NCI-H774 (cell line): ENCODE results near the gene PRR16.
A peak's percentile ranks its signal among the peaks of the same experiment; 100 is the strongest.
"Not testable (repeated sequence)": the region's sequence is repeated elsewhere in the genome, so short reads cannot be mapped to it uniquely, and the experiment has no call there.

ENCODE experiments used
- DNase-seq: peaks from one replicate; lab custom pipeline; 2025; lab: John Stamatoyannopoulos, UW

The PRR16 gene

GRCh38 chr5:120463991-120464626 lies at the start of gene PRR16:
PRR16 (plus strand) TSS chr5:120464300.
- DNase-seq, result peak; percentile 66

GRCh38 chr5:120415985-120416384 lies 48.1 kb upstream of the PRR16 start:
- no peak for DNase-seq

- DNase-seq, result no peak
Observed at GRCh38 chr5:120419127-120419526, 45.0 kb upstream of the PRR16 start.

GRCh38 chr5:120426633-120427275 lies 37.3 kb upstream of the PRR16 start:
- DNase-seq, result not testable (repeated sequence)

- no peak for DNase-seq
Observed at GRCh38 chr5:120430572-120430971, 33.5 kb upstream of the PRR16 start.

- no peak for DNase-seq
Observed at GRCh38 chr5:120432861-120433260, 31.2 kb upstream of the PRR16 start.

- DNase-seq, result no peak
Observed at GRCh38 chr5:120435129-120435528, 29.0 kb upstream of the PRR16 start.

- DNase-seq, result no peak
Observed at GRCh38 chr5:120436996-120437395, 27.1 kb upstream of the PRR16 start.

- DNase-seq, result no peak
Observed at GRCh38 chr5:120442694-120443093, 21.4 kb upstream of the PRR16 start.

GRCh38 chr5:120443607-120444006 lies 20.5 kb upstream of the PRR16 start:
- DNase-seq, result no peak

- no peak for DNase-seq
Observed at GRCh38 chr5:120446068-120446492, 18.0 kb upstream of the PRR16 start.

GRCh38 chr5:120446901-120447300 lies 17.2 kb upstream of the PRR16 start:
- DNase-seq, result no peak

- no peak for DNase-seq
Observed at GRCh38 chr5:120447706-120448239, 16.3 kb upstream of the PRR16 start.

- DNase-seq, result no peak
Observed at GRCh38 chr5:120449501-120449900, 14.6 kb upstream of the PRR16 start.

GRCh38 chr5:120450910-120451309 lies 13.2 kb upstream of the PRR16 start:
- DNase-seq, result no peak

- no peak for DNase-seq
Observed at GRCh38 chr5:120451445-120451844, 12.7 kb upstream of the PRR16 start.

- DNase-seq, result no peak
Observed at GRCh38 chr5:120452471-120452870, 11.6 kb upstream of the PRR16 start.

- DNase-seq, result no peak
Observed at GRCh38 chr5:120454094-120454798, 9.9 kb upstream of the PRR16 start.

GRCh38 chr5:120456006-120456405 lies 8.1 kb upstream of the PRR16 start:
- DNase-seq, result no peak

GRCh38 chr5:120457839-120458507 lies 6.1 kb upstream of the PRR16 start:
- DNase-seq, result peak; percentile 73

GRCh38 chr5:120458508-120458847 lies 5.6 kb upstream of the PRR16 start:
- not testable (repeated sequence) for DNase-seq

GRCh38 chr5:120461251-120461650 lies 2.8 kb upstream of the PRR16 start:
- no peak for DNase-seq
